ENCODE data around the gene TMEM131L.

TMEM131L gene

GRCh38 chr4:153523164-153523796 is 57.1 kb downstream of the TMEM131L start:
- no peak for DNase-seq

GRCh38 chr4:153523941-153524386 is 57.8 kb downstream of the TMEM131L start:
- DNase-seq = no peak

- no peak for DNase-seq
Observed at GRCh38 chr4:153524682-153525081, 58.5 kb downstream of the TMEM131L start.

GRCh38 chr4:153527690-153528089 is 61.5 kb downstream of the TMEM131L start:
- no peak for DNase-seq

GRCh38 chr4:153528705-153529485 is 62.7 kb downstream of the TMEM131L start:
- no peak for DNase-seq

GRCh38 chr4:153529646-153530045 is 63.5 kb downstream of the TMEM131L start:
- no peak for DNase-seq

GRCh38 chr4:153530284-153530999 is 64.3 kb downstream of the TMEM131L start:
- DNase-seq = no peak

GRCh38 chr4:153531000-153531358 is 64.8 kb downstream of the TMEM131L start:
- DNase-seq = no peak

GRCh38 chr4:153531976-153532626 is 65.9 kb downstream of the TMEM131L start:
- DNase-seq = no peak

- no peak for DNase-seq
Observed at GRCh38 chr4:153532636-153533035, 66.5 kb downstream of the TMEM131L start.

- no peak for DNase-seq
Observed at GRCh38 chr4:153533387-153533786, 67.2 kb downstream of the TMEM131L start.

GRCh38 chr4:153534792-153535629 is 68.9 kb downstream of the TMEM131L start:
- no peak for DNase-seq

- DNase-seq = no peak
Observed at GRCh38 chr4:153535772-153536513, 69.8 kb downstream of the TMEM131L start.

GRCh38 chr4:153537493-153537960 is 71.4 kb downstream of the TMEM131L start:
- DNase-seq = no peak

- no peak for DNase-seq
Observed at GRCh38 chr4:153538487-153539357, 72.6 kb downstream of the TMEM131L start.

- DNase-seq = no peak
Observed at GRCh38 chr4:153539422-153539821, 73.3 kb downstream of the TMEM131L start.

- DNase-seq = no peak
Observed at GRCh38 chr4:153541456-153542096, 75.4 kb downstream of the TMEM131L start.

- DNase-seq = no peak
Observed at GRCh38 chr4:153542131-153542530, 76.0 kb downstream of the TMEM131L start.

- DNase-seq = no peak
Observed at GRCh38 chr4:153542834-153543233, 76.7 kb downstream of the TMEM131L start.

- DNase-seq = no peak
Observed at GRCh38 chr4:153543351-153543750, 77.2 kb downstream of the TMEM131L start.

Data from CD4-positive, alpha-beta T cell treated with Interferon gamma for 1 hour (primary cell).